CD14-positive monocyte (primary cell): Measurements from ENCODE around the gene LGI2. TPM values are rescaled to one million over a fixed set of nuclear protein-coding genes. Genes with fewer than 3 reads are reported as not detected.

ENCODE experiments used
- DNase-seq, 3 donors: peaks; one replicate each; pipeline ENCODE4 v3.0.0-alpha.2; 2011 to 2022
- H2AFZ ChIP-seq: 2 replicates; pipeline ENCODE4 v1.6.0; 2012; ENCODE audit warnings: mild to moderate bottlenecking, low read depth, low read length, inconsistent platforms; ENCODE audit not compliant: insufficient read depth, poor library complexity, severe bottlenecking
- H3K27ac ChIP-seq, 2 donors: 1 replicate in 1 of 2; 2 replicates in 1 of 2; pipeline ENCODE4 v1.5.1; 2012 to 2013; ENCODE audit warnings: low read length in 2 of 2, control low read depth in 1 of 2, inconsistent platforms in 1 of 2, low read depth in 1 of 2, mild to moderate bottlenecking in 1 of 2
- H3K27me3 ChIP-seq, 2 donors: one replicate each; pipeline versions ENCODE4 v1.6.0 to v1.6.1; 2011 to 2013; ENCODE audit warnings: low read length in 2 of 2; ENCODE audit not compliant: control insufficient read depth in 2 of 2, insufficient read depth in 2 of 2
- H3K36me3 ChIP-seq, 2 donors: replicated peaks in 1 of 2; 1 replicate in 1 of 2; 2 replicates in 1 of 2; pipeline versions ENCODE4 v1.5.1 to v1.6.1; 2012 to 2013; ENCODE audit warnings: low read length in 2 of 2, control low read depth in 1 of 2, inconsistent platforms in 1 of 2, mild to moderate bottlenecking in 1 of 2; ENCODE audit not compliant: insufficient read depth in 2 of 2, control insufficient read depth in 1 of 2
- H3K4me1 ChIP-seq, 2 donors: 1 replicate in 1 of 2; 2 replicates in 1 of 2; pipeline versions ENCODE4 v1.5.1 to v1.6.1; 2012 to 2013; ENCODE audit warnings: low read length in 2 of 2, control low read depth in 1 of 2, inconsistent platforms in 1 of 2, mild to moderate bottlenecking in 1 of 2, moderate library complexity in 1 of 2; ENCODE audit not compliant: insufficient read depth in 2 of 2, control insufficient read depth in 1 of 2
- H3K4me2 ChIP-seq: replicated peaks from 2 replicates; pipeline ENCODE3; 2012; ENCODE audit warnings: low read length, moderate library complexity, mild to moderate bottlenecking; ENCODE audit not compliant: poor library complexity, severe bottlenecking; ENCODE audit errors: extremely low read depth
- H3K4me3 ChIP-seq, 3 experiments: fragments of 200-600 bp in 1 of 3; sonication (generic) in 1 of 3; replicated peaks in 1 of 3; 1 replicate in 2 of 3; 2 replicates in 1 of 3; pipeline ENCODE4 v1.5.1; 2011 to 2013; ENCODE audit warnings: low read length in 3 of 3, mild to moderate bottlenecking in 3 of 3, control low read depth in 2 of 3, low read depth in 2 of 3, inconsistent platforms in 1 of 3, moderate library complexity in 1 of 3
- H3K79me2 ChIP-seq: 2 replicates; pipeline ENCODE4 v1.6.0; 2012; ENCODE audit warnings: mild to moderate bottlenecking, control low read depth, inconsistent platforms, low read length, moderate library complexity; ENCODE audit not compliant: insufficient read depth
- H3K9ac ChIP-seq: 2 replicates; pipeline ENCODE4 v1.6.0; 2017; ENCODE audit warnings: low read length, mild to moderate bottlenecking; ENCODE audit not compliant: insufficient read depth, poor library complexity, severe bottlenecking
- H3K9me3 ChIP-seq, 2 donors: replicated peaks in 1 of 2; 1 replicate in 1 of 2; 2 replicates in 1 of 2; pipeline versions ENCODE4 v1.5.1 to v1.6.1; 2012 to 2013; ENCODE audit warnings: low read length in 2 of 2, control low read depth in 1 of 2; ENCODE audit not compliant: control insufficient read depth in 1 of 2, insufficient read depth in 1 of 2
- H4K20me1 ChIP-seq: 2 replicates; pipeline ENCODE4 v1.6.0; 2012; ENCODE audit warnings: mild to moderate bottlenecking, low read length, control low read depth, moderate library complexity; ENCODE audit not compliant: insufficient read depth
- H3K27ac Mint-ChIP-seq, 7 donors: one replicate each; pipeline ENCODE4 v1.8.0; 2020; ENCODE audit warnings: mild to moderate bottlenecking in 7 of 7, mixed read lengths in 7 of 7, moderate library complexity in 6 of 7, inconsistent platforms in 2 of 7
- H3K27me3 Mint-ChIP-seq, 3 donors: one replicate each; pipeline ENCODE4 v1.8.0; 2021 to 2022; ENCODE audit warnings: low read depth in 3 of 3, mild to moderate bottlenecking in 3 of 3, mixed read lengths in 3 of 3, moderate library complexity in 3 of 3, inconsistent platforms in 1 of 3
- H3K36me3 Mint-ChIP-seq, 2 donors: one replicate each; pipeline ENCODE4 v1.8.0; 2020; ENCODE audit warnings: mixed read lengths in 2 of 2, inconsistent platforms in 1 of 2, mild to moderate bottlenecking in 1 of 2
- H3K4me1 Mint-ChIP-seq: one replicate; pipeline ENCODE4 v1.8.0; 2020; ENCODE audit warnings: mild to moderate bottlenecking, mixed read lengths
- H3K4me3 Mint-ChIP-seq, 2 donors: one replicate each; pipeline ENCODE4 v1.8.0; 2020; ENCODE audit warnings: mild to moderate bottlenecking in 2 of 2, mixed read lengths in 2 of 2, moderate library complexity in 1 of 2
- H3K9me3 Mint-ChIP-seq, 7 donors: one replicate each; pipeline ENCODE4 v1.8.0; 2020 to 2022; ENCODE audit warnings: mixed read lengths in 7 of 7, mild to moderate bottlenecking in 6 of 7, moderate library complexity in 6 of 7, inconsistent platforms in 2 of 7
- CTCF ChIP-seq: fragments of 200-600 bp; IDR thresholded peaks from one replicate; pipeline ENCODE4 v1.8.0; 2022; ENCODE audit warnings: antibody characterized with exemption, mild to moderate bottlenecking
- WGBS: methylation state at CpG from one replicate; pipeline ENCODE4 v1.1.5; 2013; ENCODE audit warnings: missing lambda C conversion rate; ENCODE audit not compliant: insufficient coverage; 5-methylcytosine and 5-hydroxymethylcytosine counted together
- intact Hi-C, 2 donors: fragments of 100-400 bp; cut with micrococcal nuclease; formaldehyde crosslinking; loops; one replicate each; pipeline versions ENCODE4 v1.15.0 to v1.15.1; 2023
- polyA plus RNA-seq, 3 donors: library from polyadenylated mRNA; depleted of rRNA in 1 of 3; unstranded in 2 of 3; stranded (reverse) in 1 of 3; fragments of 300-500 nt in 2 of 3; fragments of >200 nt in 1 of 3; fragmentation: Illumina TruSeq in 2 of 3; gene quantifications; 1 replicate in 2 of 3; 2 replicates in 1 of 3; pipeline ENCODE4 v1.2.3, GENCODE V29; 2012 to 2021

The LGI2 gene
- polyA plus RNA-seq, 3 donors = 0.30 to 0.33 TPM; not detected in 1

GRCh38 chr4:24989327-24989726 is 41.4 kb downstream of the LGI2 start:
- H3K9ac ChIP-seq = no peak overlapping the region
- Mint-ChIP-seq H3K4me1 (no peaks in the 10 kb centered on the region), H3K27ac (no peak overlapping the region), H3K9me3 (peaks cover 0 to 8% (median 5%) of the 10 kb centered on the region in 7 donors), H3K4me3 (no peak overlapping the region), H3K27me3 (peaks cover 2 to 8% (median 4%) of the 10 kb centered on the region in 3 donors), H3K36me3 (peaks cover 0 to 8% of the 10 kb centered on the region in 2 donors)
- no peak overlapping the region for H3K4me3 ChIP-seq
- no peaks in the 10 kb centered on the region for H3K79me2 ChIP-seq
- TF ChIP-seq CTCF = no peak
- no peak overlapping the region for H2AFZ ChIP-seq
- no peak overlapping the region for H3K4me2 ChIP-seq
- no peak overlapping the region for H3K27ac ChIP-seq
- WGBS = 98% methylated on average over 4 of the region's 4 CpGs
- DNase-seq = no peak
- H3K27me3 ChIP-seq = no peaks in the 10 kb centered on the region
- H3K4me1 ChIP-seq = no peaks in the 10 kb centered on the region
- intact Hi-C loops = loop anchor here in 1 of 2 donors (5.0 kb wide), 1 partner anchor 502 kb away; no protein-coding TSS in a partner anchor
- H3K9me3 ChIP-seq = peaks cover 0 to 4% of the 10 kb centered on the region in 2 donors
- no peaks in the 10 kb centered on the region for H4K20me1 ChIP-seq
- no peaks in the 10 kb centered on the region for H3K36me3 ChIP-seq

GRCh38 chr4:24988776-24989175 is 42.0 kb downstream of the LGI2 start:
- Mint-ChIP-seq H3K27ac (no peak overlapping the region), H3K4me3 (no peak overlapping the region), H3K9me3 (peaks cover 0 to 8% (median 5%) of the 10 kb centered on the region in 7 donors), H3K4me1 (no peaks in the 10 kb centered on the region), H3K36me3 (peaks cover 0 to 8% of the 10 kb centered on the region in 2 donors), H3K27me3 (peaks cover 2 to 8% (median 4%) of the 10 kb centered on the region in 3 donors)
- H3K9me3 ChIP-seq = peaks cover 0 to 4% of the 10 kb centered on the region in 2 donors
- no peak overlapping the region for H3K9ac ChIP-seq
- H3K79me2 ChIP-seq = no peaks in the 10 kb centered on the region
- H3K36me3 ChIP-seq = no peaks in the 10 kb centered on the region
- H3K4me3 ChIP-seq = no peak overlapping the region
- intact Hi-C loops = loop anchor here in 1 of 2 donors (5.0 kb wide), 1 partner anchor 501 kb away; no protein-coding TSS in a partner anchor
- WGBS = no CpG with 5 or more reads among the region's 1 CpG
- no peak overlapping the region for H2AFZ ChIP-seq
- H3K27me3 ChIP-seq = no peaks in the 10 kb centered on the region
- H3K4me1 ChIP-seq = no peaks in the 10 kb centered on the region
- no peak overlapping the region for H3K27ac ChIP-seq
- TF ChIP-seq CTCF = peak; percentile 67
- H4K20me1 ChIP-seq = no peaks in the 10 kb centered on the region
- peak; percentile 30 to 62 (median 60) for DNase-seq
- no peak overlapping the region for H3K4me2 ChIP-seq
